Body of pancreas (tissue), 4 donors: ENCODE measurements around the gene RNF152. TPM values are rescaled to one million over a fixed set of nuclear protein-coding genes. Genes with fewer than 3 reads are reported as not detected.
A peak's percentile ranks its signal among the peaks of the same experiment; 100 is the strongest.

Experiments
- ATAC-seq: fragments of 150-250 bp; one replicate; pipeline ENCODE4 v1.9.1; 2016
- DNase-seq, 4 donors: peaks; one replicate each; pipeline ENCODE4 v3.0.0-alpha.2; 2019
- H3K27ac ChIP-seq, 4 donors: fragments of 200-600 bp; sonication (generic); 1 replicate in 3 of 4; 2 replicates in 1 of 4; pipeline versions ENCODE4 v1.5.1 to v1.6.1; 2016 to 2019; ENCODE audit warnings: mild to moderate bottlenecking in 1 of 4, mixed read lengths in 1 of 4, moderate library complexity in 1 of 4
- H3K27me3 ChIP-seq, 2 donors: fragments of 200-600 bp; sonication (generic); one replicate each; pipeline ENCODE4 v1.6.0; 2016; ENCODE audit warnings: mild to moderate bottlenecking in 1 of 2
- H3K36me3 ChIP-seq, 2 donors: fragments of 200-600 bp; sonication (generic); replicated peaks in 1 of 2; 2 replicates each; pipeline ENCODE4 v1.5.1; 2016; ENCODE audit warnings: low read depth in 2 of 2; ENCODE audit not compliant: insufficient read depth in 1 of 2
- H3K4me1 ChIP-seq: fragments of 200-600 bp; sonication (generic); one replicate; pipeline ENCODE4 v1.6.0; 2016
- H3K4me3 ChIP-seq, 2 donors: fragments of 200-600 bp; sonication (generic); 1 replicate in 1 of 2; 2 replicates in 1 of 2; pipeline ENCODE4 v1.5.1; 2016 to 2019
- H3K9me3 ChIP-seq, 3 donors: fragments of 200-600 bp; sonication (generic); 1 replicate in 2 of 3; 2 replicates in 1 of 3; pipeline ENCODE4 v1.5.1; 2016
- CTCF ChIP-seq, 7 experiments: fragments of 450-650 bp in 4 of 7; fragments of 200-600 bp in 3 of 7; sonication (generic) in 3 of 7; IDR thresholded peaks; one replicate each; pipeline ENCODE4 v1.5.1; 2016 to 2019; ENCODE audit warnings: antibody characterized with exemption in 7 of 7
- POLR2A ChIP-seq, 3 donors: fragments of 450-650 bp; IDR thresholded peaks; one replicate each; pipeline ENCODE4 v1.6.1; 2016; ENCODE audit warnings: antibody characterized with exemption in 3 of 3, mild to moderate bottlenecking in 2 of 3
- WGBS, 2 donors: methylation state at CpG; one replicate each; pipeline ENCODE4 v1.1.5; 2017; 5-methylcytosine and 5-hydroxymethylcytosine counted together
- intact Hi-C: fragments of 100-400 bp; cut with DNase I; formaldehyde crosslinking; loops from one replicate; pipeline ENCODE4 v1.15.1; 2023
- total RNA-seq, 2 donors: library from RNA; depleted of rRNA; stranded (reverse); fragments of >200 nt; gene quantifications; one replicate each; pipeline ENCODE4 v1.1.0, GENCODE V29; 2016

Gene RNF152
- total RNA-seq, 2 donors from 2014 or later, result 7.8 to 11.5 TPM

DNA sequence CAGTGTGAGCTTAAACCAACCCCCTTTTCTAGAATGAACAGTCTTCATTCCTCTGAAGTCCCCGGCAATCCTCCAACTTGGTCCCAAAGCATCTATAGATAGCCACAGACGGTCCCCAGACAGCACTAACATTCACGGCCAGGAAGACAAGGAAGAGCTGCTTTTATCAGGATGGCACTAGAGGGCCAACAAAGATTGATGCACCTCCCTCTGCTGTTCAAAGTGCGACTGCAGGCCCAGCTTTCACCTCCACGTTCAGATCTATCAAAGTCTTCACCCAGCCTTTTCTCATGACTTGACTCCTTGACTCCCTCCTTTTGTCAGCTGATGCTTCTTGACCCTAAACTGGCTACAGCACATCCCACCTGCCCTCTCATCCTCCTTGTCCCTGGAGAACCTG lies 54.3 kb downstream of the RNF152 start:
- no peaks in the 10 kb centered on the region for H3K9me3 ChIP-seq
- TF ChIP-seq CTCF (IDR thresholded peaks at IDR 0.05), result no peak
- no peak for TF ChIP-seq POLR2A (IDR thresholded peaks at IDR 0.05)
- no peak overlapping the region for H3K4me3 ChIP-seq
- intact Hi-C loops, result no loop called here
- H3K4me1 ChIP-seq, result no peaks in the 10 kb centered on the region
- H3K27ac ChIP-seq, result no peak overlapping the region
- H3K36me3 ChIP-seq, result no peaks in the 10 kb centered on the region
- 83 to 92% methylated on average over 5 of the region's 5 CpGs for WGBS, 2 donors
- ATAC-seq (no peak), DNase-seq (no peak)
- no peaks in the 10 kb centered on the region for H3K27me3 ChIP-seq

GRCh38 chr18:61833978-61834377 lies 58.8 kb downstream of the RNF152 start:
- DNase-seq (no peak), ATAC-seq (peak; percentile 21)
- Histone ChIP-seq H3K4me1 (no peaks in the 10 kb centered on the region), H3K27ac (no peak overlapping the region), H3K27me3 (no peaks in the 10 kb centered on the region), H3K9me3 (no peaks in the 10 kb centered on the region), H3K36me3 (no peaks in the 10 kb centered on the region), H3K4me3 (no peak overlapping the region)
- TF ChIP-seq POLR2A (IDR thresholded peaks at IDR 0.05) (no peak), CTCF (IDR thresholded peaks at IDR 0.05) (no peak)
- 72 to 73% methylated on average over 4 of the region's 4 CpGs for WGBS, 2 donors
- intact Hi-C loops, result no loop called here

DNA sequence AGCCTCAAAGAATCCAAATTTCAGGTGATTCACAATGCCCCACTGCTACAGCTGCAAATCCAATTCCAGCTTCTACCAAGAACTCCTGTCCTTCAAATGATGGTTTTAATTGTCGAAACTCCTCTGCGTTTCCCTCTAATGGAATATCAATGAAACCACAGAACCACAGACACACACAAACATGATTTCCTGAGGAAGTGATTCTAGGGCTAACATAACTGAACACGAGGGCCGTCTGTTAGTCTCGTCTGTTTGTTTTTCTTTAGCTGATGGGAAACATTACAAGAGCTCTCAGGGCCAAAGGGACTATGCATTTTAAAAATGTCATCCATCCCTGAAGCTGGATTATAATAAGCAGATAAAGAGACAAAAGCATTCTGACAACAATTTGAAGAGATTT lies 59.4 kb downstream of the RNF152 start:
- Histone ChIP-seq H3K9me3 (no peaks in the 10 kb centered on the region), H3K27me3 (no peaks in the 10 kb centered on the region), H3K4me1 (no peaks in the 10 kb centered on the region), H3K4me3 (no peak overlapping the region), H3K36me3 (no peaks in the 10 kb centered on the region), H3K27ac (peak overlapping the region in 1 of 4 donors; percentile 17)
- intact Hi-C loops, result no loop called here
- DNase-seq (no peak), ATAC-seq (no peak)
- 15% methylated on average over 5 of the region's 5 CpGs for WGBS, 2 donors
- no peak for TF ChIP-seq CTCF (IDR thresholded peaks at IDR 0.05)
- no peak for TF ChIP-seq POLR2A (IDR thresholded peaks at IDR 0.05)

GRCh38 chr18:61832858-61833257 lies 59.9 kb downstream of the RNF152 start:
- H3K4me3 ChIP-seq, result no peak overlapping the region
- ATAC-seq, result no peak
- no peak overlapping the region for H3K27ac ChIP-seq
- no peaks in the 10 kb centered on the region for H3K9me3 ChIP-seq
- H3K4me1 ChIP-seq, result no peaks in the 10 kb centered on the region
- no peaks in the 10 kb centered on the region for H3K27me3 ChIP-seq
- no peak for TF ChIP-seq CTCF (IDR thresholded peaks at IDR 0.05)
- no peak for TF ChIP-seq POLR2A (IDR thresholded peaks at IDR 0.05)
- intact Hi-C loops, result no loop called here
- no peak for DNase-seq
- 67 to 69% methylated on average over 2 of the region's 2 CpGs for WGBS, 2 donors
- H3K36me3 ChIP-seq, result no peaks in the 10 kb centered on the region

DNA sequence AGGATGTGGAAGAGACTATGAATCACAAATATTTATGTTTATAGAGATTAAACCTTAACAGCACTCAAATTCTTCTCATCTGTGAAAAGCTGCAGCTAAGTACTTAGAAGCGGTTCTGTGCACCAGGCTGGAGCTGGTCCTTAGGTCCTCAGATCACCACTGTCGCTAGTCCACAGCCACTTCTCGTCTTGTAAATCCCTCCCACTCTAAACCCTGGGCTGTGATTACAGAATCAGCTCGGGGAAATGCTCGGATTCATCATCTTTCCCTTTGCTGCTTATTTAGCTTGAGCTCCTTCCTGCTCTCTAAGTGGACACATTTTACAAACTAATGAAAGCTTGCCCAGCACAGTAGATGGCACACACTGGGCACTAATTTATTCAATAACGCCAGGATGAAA lies 61.7 kb downstream of the RNF152 start:
- no peaks in the 10 kb centered on the region for H3K4me1 ChIP-seq
- no peak for TF ChIP-seq CTCF (IDR thresholded peaks at IDR 0.05)
- no peak for TF ChIP-seq POLR2A (IDR thresholded peaks at IDR 0.05)
- ATAC-seq (no peak), DNase-seq (no peak)
- H3K27me3 ChIP-seq, result no peaks in the 10 kb centered on the region
- no peaks in the 10 kb centered on the region for H3K9me3 ChIP-seq
- H3K36me3 ChIP-seq, result no peaks in the 10 kb centered on the region
- H3K27ac ChIP-seq, result no peak overlapping the region
- WGBS, 2 donors, result 67 to 76% methylated on average over 6 of the region's 6 CpGs
- intact Hi-C loops, result no loop called here
- no peak overlapping the region for H3K4me3 ChIP-seq
